ENCODE results near the gene ARPP21. TPM values are rescaled to one million over a fixed set of nuclear protein-coding genes. Genes with fewer than 3 reads are reported as not detected.

Gene ARPP21
- polyA plus RNA-seq, 1 of the 3 experiments (the other 2 are of a cell fraction) = 1.6 TPM

DNA sequence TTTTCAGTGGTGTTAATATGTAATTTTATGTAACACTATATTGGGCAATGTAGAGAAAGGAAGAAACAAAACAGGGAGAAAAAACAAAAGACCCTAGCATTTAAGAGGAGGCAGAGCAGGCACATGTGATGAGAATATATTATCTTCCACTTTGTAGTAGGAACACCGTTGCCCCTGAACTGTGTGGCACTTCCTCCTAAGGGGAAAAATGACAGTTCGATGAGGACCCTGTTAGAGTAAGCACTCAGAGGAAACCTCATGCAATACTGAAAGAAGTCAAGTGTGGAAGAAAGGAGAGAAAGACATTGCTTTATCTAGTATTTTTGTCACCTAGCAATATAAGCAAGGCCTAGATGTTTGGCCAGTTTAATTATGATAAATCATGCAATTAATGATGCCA, 32.2 kb downstream of the ARPP21 start:
- CTCF ChIA-PET = interaction anchor here (1.6 kb wide), 1 partner anchor 11 kb away, joined by 7 read pairs; no protein-coding TSS in a partner anchor
- H3K9ac ChIP-seq = no peak overlapping the region
- no peaks in the 10 kb centered on the region for H4K20me1 ChIP-seq (ENCODE audit: insufficient read depth)
- no peaks in the 10 kb centered on the region for H3F3A ChIP-seq (replicated peaks; ENCODE audit: insufficient read depth)
- TF ChIP-seq NRF1 (IDR thresholded peaks at IDR 0.05; ENCODE audit: low read depth, low read length) (no peak), MEF2A (IDR thresholded peaks at IDR 0.05; ENCODE audit: borderline replicate concordance, low read depth) (no peak)
- no peaks in the 10 kb centered on the region for H3K9me3 ChIP-seq
- peaks cover 0 to 5% of the 10 kb centered on the region in 2 experiments; a peak in 2 of 4 replicates for H3K4me1 ChIP-seq (ENCODE audit: control insufficient read depth in 1 of 2, insufficient read depth in 2 of 2, low read depth in 1 of 2, low read length in 1 of 2)
- H2AFZ ChIP-seq (ENCODE audit: low read depth) = no peak overlapping the region
- POLR2A ChIA-PET = no interaction called here
- DNase-seq = no peak
- no peaks in the 10 kb centered on the region for H3K27me3 ChIP-seq (ENCODE audit: insufficient read depth)
- 71% methylated on average over 2 of the region's 2 CpGs for WGBS (ENCODE audit: low lambda C conversion rate)
- H3K4me3 ChIP-seq (ENCODE audit: low read depth in 2 of 2, low read length in 1 of 2) = no peak overlapping the region
- no peak overlapping the region for H3K27ac ChIP-seq (ENCODE audit: low read depth in 2 of 2, low read length in 1 of 2)
- H3K36me3 ChIP-seq (replicated peaks in 1 of 2; ENCODE audit: control insufficient read depth in 1 of 2, insufficient read depth in 2 of 2, low read length in 1 of 2) = no peaks in the 10 kb centered on the region
- no peak overlapping the region for H3K4me2 ChIP-seq
- no peaks in the 10 kb centered on the region for H3K79me2 ChIP-seq (ENCODE audit: insufficient read depth)
- no peaks in the 10 kb centered on the region for H3K9me2 ChIP-seq

DNA sequence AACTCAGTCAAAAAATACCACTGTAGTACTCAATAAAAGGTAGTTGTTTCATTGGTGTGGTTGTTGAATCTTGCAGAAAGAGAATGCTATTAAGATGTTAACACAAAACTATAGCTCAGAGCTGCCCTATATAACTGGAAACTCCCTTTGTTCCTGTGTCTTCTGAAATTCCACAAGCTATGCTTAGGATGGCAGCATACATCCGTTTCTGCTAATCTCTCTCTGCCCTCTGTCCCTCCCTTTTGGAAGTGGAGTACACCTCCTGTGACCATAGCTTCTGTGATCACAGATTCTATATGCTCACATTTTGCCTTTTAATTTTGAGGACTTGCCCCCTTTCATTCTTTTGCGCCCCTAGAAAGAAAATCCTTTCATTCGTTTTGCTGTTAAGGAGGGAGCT, 33.7 kb downstream of the ARPP21 start:
- no peaks in the 10 kb centered on the region for H3K79me2 ChIP-seq (ENCODE audit: insufficient read depth)
- ChIA-PET POLR2A (no interaction called here), CTCF (interaction anchor here (0.7 to 1.6 kb wide), 3 partner anchors 8 to 13 kb away, joined by 4 to 7 read pairs (median 5); no protein-coding TSS in a partner anchor)
- no peaks in the 10 kb centered on the region for H3K9me3 ChIP-seq
- H3K9me2 ChIP-seq = no peaks in the 10 kb centered on the region
- TF ChIP-seq, protein P1, sequence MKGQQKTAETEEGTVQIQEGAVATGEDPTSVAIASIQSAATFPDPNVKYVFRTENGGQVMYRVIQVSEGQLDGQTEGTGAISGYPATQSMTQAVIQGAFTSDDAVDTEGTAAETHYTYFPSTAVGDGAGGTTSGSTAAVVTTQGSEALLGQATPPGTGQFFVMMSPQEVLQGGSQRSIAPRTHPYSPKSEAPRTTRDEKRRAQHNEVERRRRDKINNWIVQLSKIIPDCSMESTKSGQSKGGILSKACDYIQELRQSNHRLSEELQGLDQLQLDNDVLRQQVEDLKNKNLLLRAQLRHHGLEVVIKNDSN (IDR thresholded peaks at IDR 0.05; ENCODE audit: borderline replicate concordance, low read depth) = no peak
- no peak for TF ChIP-seq MEF2A (IDR thresholded peaks at IDR 0.05; ENCODE audit: borderline replicate concordance, low read depth)
- no peak for TF ChIP-seq NFIC (IDR thresholded peaks at IDR 0.05; ENCODE audit: borderline replicate concordance)
- TF ChIP-seq MAX (IDR thresholded peaks at IDR 0.05; ENCODE audit: low read depth) = no peak
- TF ChIP-seq, protein P2, sequence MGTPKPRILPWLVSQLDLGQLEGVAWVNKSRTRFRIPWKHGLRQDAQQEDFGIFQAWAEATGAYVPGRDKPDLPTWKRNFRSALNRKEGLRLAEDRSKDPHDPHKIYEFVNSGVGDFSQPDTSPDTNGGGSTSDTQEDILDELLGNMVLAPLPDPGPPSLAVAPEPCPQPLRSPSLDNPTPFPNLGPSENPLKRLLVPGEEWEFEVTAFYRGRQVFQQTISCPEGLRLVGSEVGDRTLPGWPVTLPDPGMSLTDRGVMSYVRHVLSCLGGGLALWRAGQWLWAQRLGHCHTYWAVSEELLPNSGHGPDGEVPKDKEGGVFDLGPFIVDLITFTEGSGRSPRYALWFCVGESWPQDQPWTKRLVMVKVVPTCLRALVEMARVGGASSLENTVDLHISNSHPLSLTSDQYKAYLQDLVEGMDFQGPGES (IDR thresholded peaks at IDR 0.05; ENCODE audit: low read depth, low read length) = no peak
- TF ChIP-seq FOSL2 (IDR thresholded peaks at IDR 0.05; ENCODE audit: borderline replicate concordance, low read depth) = no peak
- no peak for TF ChIP-seq ELF1 (IDR thresholded peaks at IDR 0.05)
- TF ChIP-seq REST (IDR thresholded peaks at IDR 0.05; ENCODE audit: low read depth, low read length) = no peak
- TF ChIP-seq RFX5 (IDR thresholded peaks at IDR 0.05; ENCODE audit: low read length) = no peak
- no peak for TF ChIP-seq SMC3 (IDR thresholded peaks at IDR 0.05; ENCODE audit: low read depth, low read length)
- no peak for TF ChIP-seq TAF1 (IDR thresholded peaks at IDR 0.05; ENCODE audit: borderline replicate concordance, low read depth, low read length)
- no peak for TF ChIP-seq USF2 (IDR thresholded peaks at IDR 0.05; ENCODE audit: borderline replicate concordance, low read depth, low read length)
- TF ChIP-seq, protein P3, sequence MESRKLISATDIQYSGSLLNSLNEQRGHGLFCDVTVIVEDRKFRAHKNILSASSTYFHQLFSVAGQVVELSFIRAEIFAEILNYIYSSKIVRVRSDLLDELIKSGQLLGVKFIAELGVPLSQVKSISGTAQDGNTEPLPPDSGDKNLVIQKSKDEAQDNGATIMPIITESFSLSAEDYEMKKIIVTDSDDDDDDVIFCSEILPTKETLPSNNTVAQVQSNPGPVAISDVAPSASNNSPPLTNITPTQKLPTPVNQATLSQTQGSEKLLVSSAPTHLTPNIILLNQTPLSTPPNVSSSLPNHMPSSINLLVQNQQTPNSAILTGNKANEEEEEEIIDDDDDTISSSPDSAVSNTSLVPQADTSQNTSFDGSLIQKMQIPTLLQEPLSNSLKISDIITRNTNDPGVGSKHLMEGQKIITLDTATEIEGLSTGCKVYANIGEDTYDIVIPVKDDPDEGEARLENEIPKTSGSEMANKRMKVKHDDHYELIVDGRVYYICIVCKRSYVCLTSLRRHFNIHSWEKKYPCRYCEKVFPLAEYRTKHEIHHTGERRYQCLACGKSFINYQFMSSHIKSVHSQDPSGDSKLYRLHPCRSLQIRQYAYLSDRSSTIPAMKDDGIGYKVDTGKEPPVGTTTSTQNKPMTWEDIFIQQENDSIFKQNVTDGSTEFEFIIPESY (IDR thresholded peaks at IDR 0.05; ENCODE audit: borderline replicate concordance, low read depth) = no peak
- no peak for TF ChIP-seq RAD21 (IDR thresholded peaks at IDR 0.05; ENCODE audit: low read length)
- TF ChIP-seq YY1 (IDR thresholded peaks at IDR 0.05; ENCODE audit: low read depth) = no peak
- TF ChIP-seq JUND (IDR thresholded peaks at IDR 0.05) = no peak
- TF ChIP-seq RCOR1 (IDR thresholded peaks at IDR 0.05; ENCODE audit: low read length) = no peak
- no peak for TF ChIP-seq PBX3 (IDR thresholded peaks at IDR 0.05)
- H2AFZ ChIP-seq (ENCODE audit: low read depth) = no peak overlapping the region
- H3K4me3 ChIP-seq (ENCODE audit: low read depth in 2 of 2, low read length in 1 of 2) = no peak overlapping the region
- H3K27ac ChIP-seq (ENCODE audit: low read depth in 2 of 2, low read length in 1 of 2) = no peak overlapping the region
- WGBS (ENCODE audit: low lambda C conversion rate) = 68% methylated on average over 3 of the region's 3 CpGs
- H3F3A ChIP-seq (replicated peaks; ENCODE audit: insufficient read depth) = no peaks in the 10 kb centered on the region
- no peak for DNase-seq
- H3K36me3 ChIP-seq (replicated peaks in 1 of 2; ENCODE audit: control insufficient read depth in 1 of 2, insufficient read depth in 2 of 2, low read length in 1 of 2) = no peaks in the 10 kb centered on the region
- no peak overlapping the region for H3K9ac ChIP-seq
- H3K27me3 ChIP-seq (ENCODE audit: insufficient read depth) = no peaks in the 10 kb centered on the region
- H3K4me2 ChIP-seq = no peak overlapping the region
- H4K20me1 ChIP-seq (ENCODE audit: insufficient read depth) = no peaks in the 10 kb centered on the region
- peaks cover 0 to 5% of the 10 kb centered on the region in 2 experiments; a peak in 1 of 4 replicates for H3K4me1 ChIP-seq (ENCODE audit: control insufficient read depth in 1 of 2, insufficient read depth in 2 of 2, low read depth in 1 of 2, low read length in 1 of 2)

Data from SK-N-SH (cell line).